ENCODE data around the gene PRPSAP2. TPM values are rescaled to one million over a fixed set of nuclear protein-coding genes. Genes with fewer than 3 reads are reported as not detected.

The PRPSAP2 gene
- total RNA-seq, 1 experiment from 2014 or later: 37.8 TPM

- CTCF ChIA-PET: interaction anchor here (1.5 kb wide), 1 partner anchor 10 kb away, joined by 6 read pairs; no protein-coding TSS in a partner anchor
- DNase-seq (ENCODE audit: low read depth, low spot score): no peak
- no TSS peak for BruUV-seq (replicated peaks)
- Histone ChIP-seq H3K9me3 (ENCODE audit: control insufficient read depth in 1 of 2, insufficient read depth in 1 of 2, low read depth in 1 of 2, low read length in 2 of 2) (no peaks in the 10 kb centered on the region), H2AFZ (ENCODE audit: low read depth, low read length, poor library complexity, severe bottlenecking) (no peak overlapping the region), H3K9me2 (ENCODE audit: insufficient read depth) (no peaks in the 10 kb centered on the region), H4K20me1 (ENCODE audit: insufficient read depth) (no peaks in the 10 kb centered on the region), H3K4me3 (replicated peaks in 1 of 2; ENCODE audit: low read depth in 1 of 2, low read length in 2 of 2) (no peak overlapping the region), H3K27me3 (ENCODE audit: insufficient read depth, low read length) (no peaks in the 10 kb centered on the region), H3K79me2 (ENCODE audit: insufficient read depth, low read length) (no peaks in the 10 kb centered on the region), H3K36me3 (ENCODE audit: control insufficient read depth in 1 of 2, insufficient read depth in 2 of 2, low read length in 2 of 2) (no peaks in the 10 kb centered on the region), H3K4me1 (ENCODE audit: control insufficient read depth in 1 of 2, insufficient read depth in 2 of 2, low read length in 2 of 2) (no peaks in the 10 kb centered on the region), H3K9ac (ENCODE audit: low read length) (no peak overlapping the region), H3K27ac (ENCODE audit: low read depth, low read length) (no peak overlapping the region), H3K4me2 (ENCODE audit: low read length) (no peak overlapping the region)
- ATAC-seq: no peak
- POLR2A ChIA-PET: no interaction called here
- intact Hi-C loops (cut with micrococcal nuclease): no loop called here
- TF ChIP-seq, protein P1, sequence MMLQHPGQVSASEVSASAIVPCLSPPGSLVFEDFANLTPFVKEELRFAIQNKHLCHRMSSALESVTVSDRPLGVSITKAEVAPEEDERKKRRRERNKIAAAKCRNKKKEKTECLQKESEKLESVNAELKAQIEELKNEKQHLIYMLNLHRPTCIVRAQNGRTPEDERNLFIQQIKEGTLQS (IDR thresholded peaks at IDR 0.05): no peak
- TF ChIP-seq RAD21 (IDR thresholded peaks at IDR 0.05; ENCODE audit: low read depth) (no peak), ZNF274 (IDR thresholded peaks at IDR 0.05; ENCODE audit: low read depth, low read length) (no peak), SIN3A (IDR thresholded peaks at IDR 0.05; ENCODE audit: low read depth) (no peak), REST (IDR thresholded peaks at IDR 0.05; ENCODE audit: low read depth) (no peak), EZH2 (IDR thresholded peaks at IDR 0.05) (no peak), FOSL1 (IDR thresholded peaks at IDR 0.05; ENCODE audit: low read depth) (no peak), YY1 (IDR thresholded peaks at IDR 0.05; ENCODE audit: extremely low read depth, insufficient replicate concordance, low read depth, low read length) (no peak), CEBPB (IDR thresholded peaks at IDR 0.05; ENCODE audit: low read depth) (no peak), EZH2phosphoT487 (IDR thresholded peaks at IDR 0.05; ENCODE audit: borderline replicate concordance) (no peak), ELF1 (IDR thresholded peaks at IDR 0.05; ENCODE audit: borderline replicate concordance, low read depth) (no peak), ZBTB33 (IDR thresholded peaks at IDR 0.05; ENCODE audit: extremely low read depth, insufficient replicate concordance, low read length) (no peak), POLR2A (IDR thresholded peaks at IDR 0.05; ENCODE audit: borderline replicate concordance, extremely low read depth, insufficient read depth, insufficient read length) (no peak)
- RAD21 ChIA-PET (ENCODE audit: low non-redundant PET in 1 of 2, low total read pairs in 2 of 2, uncharacterized antibody in 2 of 2, unreplicated experiment in 2 of 2): no interaction called here
Observed at GRCh38 chr17:18950944-18951905, 93.3 kb downstream of the PRPSAP2 start.

All from HCT116 (cell line).